PC-3 (cell line): ENCODE measurements around the gene NFE2. TPM values are rescaled to one million over a fixed set of nuclear protein-coding genes. Genes with fewer than 3 reads are reported as not detected.

ENCODE experiments used
- ATAC-seq: fragments of 200-7000 bp; cut with Tn5 transposase; 2 replicates; pipeline ENCODE4 v1.9.1; 2020; ENCODE audit warnings: mild to moderate bottlenecking, moderate library complexity
- BruUV-seq: library from RNA; stranded (reverse); fragments of 400-500 nt; replicated peaks from 2 replicates; lab custom pipeline; 2021; lab: Mats Ljungman, UMichigan
- CTCF ChIA-PET: fragments of 300-600 bp; sonication (Branson Sonifier 250); formaldehyde crosslinking; loops from one replicate; lab custom pipeline; 2022; ENCODE audit warnings: antibody characterized with exemption; lab: Charles Lee
- POLR2A ChIA-PET: fragments of 300-600 bp; sonication (Branson Sonifier 250); formaldehyde crosslinking; loops from one replicate; lab custom pipeline; 2022; ENCODE audit warnings: antibody characterized with exemption; ENCODE audit not compliant: unreplicated experiment; lab: Charles Lee
- DNase-seq: peaks from one replicate; pipeline ENCODE4 v3.0.0-alpha.2; 2015
- H2AFZ ChIP-seq: fragments of 300-600 bp; sonication (generic); 2 replicates; pipeline ENCODE4 v1.6.0; 2016; ENCODE audit warnings: antibody characterized with exemption, low read length
- H3F3A ChIP-seq: fragments of 300-600 bp; sonication (generic); one replicate; pipeline ENCODE4 v1.6.0; 2017; ENCODE audit warnings: antibody characterized with exemption, low read length, control low read depth, mild to moderate bottlenecking; ENCODE audit not compliant: unreplicated experiment
- H3K27ac ChIP-seq: fragments of 300-600 bp; sonication (generic); 2 replicates; pipeline ENCODE4 v1.5.1; 2016; ENCODE audit warnings: mild to moderate bottlenecking, low read length
- H3K27me3 ChIP-seq: fragments of 300-600 bp; sonication (generic); 2 replicates; pipeline ENCODE4 v1.6.1; 2016; ENCODE audit warnings: low read length, mixed read lengths
- H3K36me3 ChIP-seq: fragments of 300-600 bp; sonication (generic); 2 replicates; pipeline ENCODE4 v1.6.1; 2016; ENCODE audit warnings: low read depth, mixed run types, low read length, mixed read lengths
- H3K4me1 ChIP-seq: fragments of 300-600 bp; sonication (generic); 2 replicates; pipeline ENCODE4 v1.5.1; 2016; ENCODE audit warnings: low read length; ENCODE audit not compliant: insufficient read depth
- H3K4me2 ChIP-seq: fragments of 300-600 bp; sonication (generic); 2 replicates; pipeline ENCODE4 v1.6.0; 2016; ENCODE audit warnings: low read length
- H3K4me3 ChIP-seq: fragments of 300-600 bp; sonication (generic); 2 replicates; pipeline ENCODE4 v1.5.1; 2016; ENCODE audit warnings: mild to moderate bottlenecking, low read length, mixed read lengths
- H3K79me2 ChIP-seq: fragments of 300-600 bp; sonication (generic); 2 replicates; pipeline ENCODE4 v1.6.1; 2017; ENCODE audit warnings: low read length, mixed read lengths
- H3K9ac ChIP-seq: fragments of 300-600 bp; sonication (generic); 2 replicates; pipeline ENCODE4 v1.6.0; 2016; ENCODE audit warnings: mild to moderate bottlenecking, low read length
- H3K9me2 ChIP-seq: fragments of 300-600 bp; sonication (generic); replicated peaks from 2 replicates; pipeline ENCODE4 v1.6.1; 2016; ENCODE audit warnings: mixed run types, low read length, mixed read lengths
- H3K9me3 ChIP-seq: fragments of 300-600 bp; sonication (generic); 2 replicates; pipeline ENCODE4 v1.6.1; 2016; ENCODE audit warnings: low read length, mixed read lengths
- H4K20me1 ChIP-seq: fragments of 300-600 bp; sonication (generic); 2 replicates; pipeline ENCODE4 v1.6.1; 2016; ENCODE audit warnings: low read length, mixed read lengths
- EZH2phosphoT487 ChIP-seq: fragments of 300-600 bp; sonication (generic); IDR thresholded peaks from 2 replicates; pipeline ENCODE4 v1.6.1; 2018; ENCODE audit warnings: mild to moderate bottlenecking, antibody characterized with exemption, low read length, borderline replicate concordance
- intact Hi-C: fragments of 100-400 bp; cut with micrococcal nuclease; formaldehyde crosslinking; loops from 2 replicates; pipeline ENCODE4 v1.9.0; 2023
- microRNA-seq: library from miRNA; unstranded; fragments of <30 nt; microRNA quantifications from one replicate; pipeline ENCODE4 v1.1.0, GENCODE V29; 2020; ENCODE audit not compliant: unreplicated experiment
- total RNA-seq: library from RNA; depleted of rRNA; stranded (reverse); fragments of >200 nt; gene quantifications from 2 replicates; pipeline ENCODE4 v1.2.3, GENCODE V29; 2014; rRNA removed

Gene NFE2
- total RNA-seq, 1 experiment from 2014 or later, result 0.26 TPM

GRCh38 chr12:54246011-54246641, 54.7 kb downstream of the NFE2 start:
- Histone ChIP-seq H2AFZ (no peak overlapping the region), H4K20me1 (no peaks in the 10 kb centered on the region), H3K4me2 (no peak overlapping the region), H3K4me1 (no peaks in the 10 kb centered on the region), H3K9me3 (no peaks in the 10 kb centered on the region), H3F3A (no peaks in the 10 kb centered on the region), H3K27ac (no peak overlapping the region), H3K9me2 (no peaks in the 10 kb centered on the region), H3K4me3 (no peak overlapping the region), H3K9ac (no peak overlapping the region), H3K79me2 (no peaks in the 10 kb centered on the region), H3K36me3 (no peaks in the 10 kb centered on the region), H3K27me3 (no peaks in the 10 kb centered on the region)
- ChIA-PET CTCF (no interaction called here), POLR2A (no interaction called here)
- ATAC-seq (no peak), DNase-seq (no peak)
- no peak for TF ChIP-seq EZH2phosphoT487
- BruUV-seq, result no TSS peak
- intact Hi-C loops, result no loop called here

Small RNA genes lying within 50 kb of the gene (microRNA-seq; reads per million reads assigned to microRNA genes)
- 305 reads per million, percentile 75 among the genes with 10 or more reads in this experiment for gene MIR148B

Other genes with a start within 250 kb of the NFE2 start
- gene HOXC4, start 247.2 kb downstream of the NFE2 start, total RNA-seq, result 1.8 and 2.6 TPM in 2 replicates
- gene SMUG1, start 112.0 kb downstream of the NFE2 start, total RNA-seq, result 69.8 and 93.5 TPM in 2 replicates
- gene CBX5, start 20.9 kb downstream of the NFE2 start, total RNA-seq, result 14.6 and 14.9 TPM in 2 replicates
- gene HNRNPA1, start 20.3 kb downstream of the NFE2 start, total RNA-seq, result 465 and 516 TPM in 2 replicates
- 121 and 156 TPM in 2 replicates for gene COPZ1, start 24.1 kb upstream of the NFE2 start, total RNA-seq
- not detected in 2 replicates for gene GPR84, start 63.5 kb upstream of the NFE2 start, total RNA-seq
- gene ZNF385A, start 83.7 kb upstream of the NFE2 start, total RNA-seq, result 1.8 and 5.0 TPM in 2 replicates
- 35.9 and 38.2 TPM in 2 replicates for gene ITGA5, start 118.3 kb upstream of the NFE2 start, total RNA-seq
- not detected in 2 replicates for gene GTSF1, start 172.6 kb upstream of the NFE2 start, total RNA-seq
- not detected in 2 replicates for gene NCKAP1L, start 196.7 kb upstream of the NFE2 start, total RNA-seq
- not detected in 2 replicates for gene PDE1B, start 248.6 kb upstream of the NFE2 start, total RNA-seq